Measurements from ENCODE around the gene RPS6KA6.

GRCh38 chrX:84156821-84157220 lies 31.2 kb downstream of the RPS6KA6 start:
- TF ChIP-seq TAF1 (IDR thresholded peaks at IDR 0.05; ENCODE audit: borderline replicate concordance, low read depth, low read length): no peak
- TF ChIP-seq POLR2A (IDR thresholded peaks at IDR 0.05; ENCODE audit: low read depth, low read length): no peak

All from GM12892 (cell line).